ENCODE data around the gene ZNF385C. TPM values are rescaled to one million over a fixed set of nuclear protein-coding genes. Genes with fewer than 3 reads are reported as not detected.
A peak's percentile ranks its signal among the peaks of the same experiment; 100 is the strongest.

Gene ZNF385C
- total RNA-seq, 6 experiments from 2014 or later = 0.11 to 1.2 (median 0.11) TPM; not detected in 3

GRCh38 chr17:42042598-42043319, 55.5 kb downstream of the ZNF385C start:
- DNase-seq = no peak
- H3K4me1 ChIP-seq = no peaks in the 10 kb centered on the region
- no peak overlapping the region for H3K27ac ChIP-seq
- no peaks in the 10 kb centered on the region for H3K27me3 ChIP-seq
- no peak overlapping the region for H3K4me3 ChIP-seq
- H3K36me3 ChIP-seq = no peaks in the 10 kb centered on the region
- TF ChIP-seq, protein P1, sequence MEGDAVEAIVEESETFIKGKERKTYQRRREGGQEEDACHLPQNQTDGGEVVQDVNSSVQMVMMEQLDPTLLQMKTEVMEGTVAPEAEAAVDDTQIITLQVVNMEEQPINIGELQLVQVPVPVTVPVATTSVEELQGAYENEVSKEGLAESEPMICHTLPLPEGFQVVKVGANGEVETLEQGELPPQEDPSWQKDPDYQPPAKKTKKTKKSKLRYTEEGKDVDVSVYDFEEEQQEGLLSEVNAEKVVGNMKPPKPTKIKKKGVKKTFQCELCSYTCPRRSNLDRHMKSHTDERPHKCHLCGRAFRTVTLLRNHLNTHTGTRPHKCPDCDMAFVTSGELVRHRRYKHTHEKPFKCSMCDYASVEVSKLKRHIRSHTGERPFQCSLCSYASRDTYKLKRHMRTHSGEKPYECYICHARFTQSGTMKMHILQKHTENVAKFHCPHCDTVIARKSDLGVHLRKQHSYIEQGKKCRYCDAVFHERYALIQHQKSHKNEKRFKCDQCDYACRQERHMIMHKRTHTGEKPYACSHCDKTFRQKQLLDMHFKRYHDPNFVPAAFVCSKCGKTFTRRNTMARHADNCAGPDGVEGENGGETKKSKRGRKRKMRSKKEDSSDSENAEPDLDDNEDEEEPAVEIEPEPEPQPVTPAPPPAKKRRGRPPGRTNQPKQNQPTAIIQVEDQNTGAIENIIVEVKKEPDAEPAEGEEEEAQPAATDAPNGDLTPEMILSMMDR (IDR thresholded peaks at IDR 0.05) = no peak
- TF ChIP-seq POLR2A (IDR thresholded peaks at IDR 0.05) = no peak
- ATAC-seq = no peak
- H3K9me3 ChIP-seq = no peaks in the 10 kb centered on the region
- intact Hi-C loops (cut with DNase I) = no loop called here
- WGBS (ENCODE audit: insufficient coverage, low coverage, low lambda C conversion rate, missing lambda C conversion rate) = 86% methylated on average over 2 of the region's 20 CpGs

GRCh38 chr17:42041619-42042018, 56.7 kb downstream of the ZNF385C start:
- H3K4me3 ChIP-seq = no peak overlapping the region
- intact Hi-C loops (cut with DNase I) = no loop called here
- no peaks in the 10 kb centered on the region for H3K4me1 ChIP-seq
- H3K9me3 ChIP-seq = no peaks in the 10 kb centered on the region
- no peak for TF ChIP-seq POLR2A (IDR thresholded peaks at IDR 0.05)
- TF ChIP-seq, protein P1 (IDR thresholded peaks at IDR 0.05) = no peak
- DNase-seq (no peak), ATAC-seq (no peak)
- no peaks in the 10 kb centered on the region for H3K27me3 ChIP-seq
- H3K36me3 ChIP-seq = no peaks in the 10 kb centered on the region
- no peak overlapping the region for H3K27ac ChIP-seq

- H3K4me3 ChIP-seq = no peak overlapping the region
- WGBS (ENCODE audit: insufficient coverage, low coverage, low lambda C conversion rate, missing lambda C conversion rate) = 100% methylated on average over 1 of the region's 10 CpGs
- ATAC-seq (peak in 1 of 4 donors; percentile 18), DNase-seq (no peak)
- H3K36me3 ChIP-seq = no peaks in the 10 kb centered on the region
- no peaks in the 10 kb centered on the region for H3K9me3 ChIP-seq
- TF ChIP-seq, protein P1 (IDR thresholded peaks at IDR 0.05) = no peak
- no peak for TF ChIP-seq POLR2A (IDR thresholded peaks at IDR 0.05)
- no peak overlapping the region for H3K27ac ChIP-seq
- intact Hi-C loops (cut with DNase I) = no loop called here
- no peaks in the 10 kb centered on the region for H3K4me1 ChIP-seq
- H3K27me3 ChIP-seq = no peaks in the 10 kb centered on the region
Observed at GRCh38 chr17:42040818-42041217, 57.5 kb downstream of the ZNF385C start.

DNA sequence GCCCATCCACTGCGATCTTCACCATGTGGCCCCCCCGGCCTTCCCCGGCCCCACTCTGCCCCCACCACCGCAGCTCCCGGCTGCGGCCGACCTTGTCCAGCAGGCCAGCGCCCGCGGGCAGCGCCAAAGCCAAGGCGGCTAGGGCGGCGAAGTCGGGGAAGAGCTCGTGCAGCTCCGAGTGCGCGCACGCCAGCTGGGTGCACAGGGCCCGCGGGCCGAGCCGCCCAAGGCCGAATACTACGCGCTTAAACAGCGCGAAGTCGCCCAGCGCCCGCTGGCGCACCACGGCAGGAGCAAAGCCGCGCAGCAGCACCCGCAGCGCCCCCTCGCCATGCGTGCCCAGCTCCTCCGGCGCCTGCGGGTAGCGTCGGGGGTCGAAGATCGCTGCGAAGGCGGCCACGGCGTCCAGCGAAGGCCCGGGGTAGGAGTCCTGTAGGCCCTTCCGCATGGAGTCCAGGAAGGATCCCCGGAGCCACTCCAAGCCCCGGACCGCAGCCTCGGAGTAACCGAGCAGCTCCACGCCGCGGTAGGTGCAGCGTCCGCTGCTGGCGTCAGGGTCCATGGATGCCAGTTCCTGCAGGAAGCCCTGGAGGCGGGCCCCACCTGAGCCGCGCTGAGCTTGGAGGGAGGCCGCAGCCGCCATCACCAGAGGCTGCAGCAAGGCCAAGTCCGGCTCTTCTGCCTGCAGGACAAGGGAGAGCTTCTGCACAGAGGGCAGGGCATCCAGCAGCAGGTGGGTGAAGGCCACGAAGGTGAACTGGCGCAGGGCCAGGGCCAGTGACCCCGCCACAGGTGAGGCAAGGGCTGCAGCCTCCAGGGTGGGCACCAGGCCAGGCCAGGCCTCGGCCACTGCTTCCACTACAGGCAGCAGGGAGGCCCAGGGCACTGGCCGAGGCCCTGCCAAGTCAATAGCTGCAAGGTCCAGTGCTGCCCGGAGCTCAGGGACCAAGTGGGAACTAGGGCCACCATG, 58.2 kb downstream of the ZNF385C start:
- Histone ChIP-seq H3K4me3 (peak overlapping the region in 1 of 3 donors; percentile 24), H3K4me1 (no peaks in the 10 kb centered on the region), H3K27ac (no peak overlapping the region), H3K27me3 (no peaks in the 10 kb centered on the region), H3K36me3 (no peaks in the 10 kb centered on the region), H3K9me3 (no peaks in the 10 kb centered on the region)
- peak in 1 of 3 donors; percentile 80 for DNase-seq
- peak; percentile 46 to 86 (median 59) for ATAC-seq
- intact Hi-C loops (cut with DNase I) = no loop called here
- 72% methylated on average over 11 of the region's 77 CpGs for WGBS (ENCODE audit: insufficient coverage, low coverage, low lambda C conversion rate, missing lambda C conversion rate)
- no peak for TF ChIP-seq POLR2A (IDR thresholded peaks at IDR 0.05)
- TF ChIP-seq, protein P1 (IDR thresholded peaks at IDR 0.05) = no peak
